ENCODE results near the gene RALGAPA1. TPM values are rescaled to one million over a fixed set of nuclear protein-coding genes. Genes with fewer than 3 reads are reported as not detected.

The RALGAPA1 gene
- total RNA-seq, 2 experiments from 2014 or later, result 29.5 to 31.7 TPM

DNA sequence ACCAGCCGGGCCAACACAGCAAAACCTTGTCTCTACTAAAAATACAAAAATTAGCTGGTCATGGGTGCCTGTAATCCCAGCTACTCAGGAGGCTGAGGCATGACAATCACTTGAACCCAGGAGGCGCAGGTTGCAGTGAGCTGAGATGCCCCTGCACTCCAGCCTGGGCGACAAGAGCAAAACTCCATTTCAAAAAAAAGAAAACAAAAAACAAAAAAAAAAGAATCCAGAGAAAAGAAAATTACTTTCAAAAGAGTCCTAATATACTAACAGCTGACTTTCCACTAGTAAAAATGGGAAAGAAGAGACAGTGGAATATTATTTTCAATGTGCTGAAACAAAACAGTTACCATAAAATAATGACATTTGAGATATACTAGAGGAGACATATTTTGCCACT lies 283.4 kb downstream of the RALGAPA1 start:
- Mint-ChIP-seq H3K27ac (no peak overlapping the region), H3K9me3 (ENCODE audit: insufficient read depth) (no peaks in the 10 kb centered on the region), H3K36me3 (ENCODE audit: low read depth) (no peaks in the 10 kb centered on the region), H3K4me1 (ENCODE audit: low read depth) (no peaks in the 10 kb centered on the region), H3K4me3 (no peak overlapping the region), H3K27me3 (ENCODE audit: low read depth) (peaks cover 33% of the 10 kb centered on the region)
- ATAC-seq, result no peak
- ChIA-PET POLR2A (no interaction called here), CTCF (no interaction called here)
- DNase-seq, result no peak

DNA sequence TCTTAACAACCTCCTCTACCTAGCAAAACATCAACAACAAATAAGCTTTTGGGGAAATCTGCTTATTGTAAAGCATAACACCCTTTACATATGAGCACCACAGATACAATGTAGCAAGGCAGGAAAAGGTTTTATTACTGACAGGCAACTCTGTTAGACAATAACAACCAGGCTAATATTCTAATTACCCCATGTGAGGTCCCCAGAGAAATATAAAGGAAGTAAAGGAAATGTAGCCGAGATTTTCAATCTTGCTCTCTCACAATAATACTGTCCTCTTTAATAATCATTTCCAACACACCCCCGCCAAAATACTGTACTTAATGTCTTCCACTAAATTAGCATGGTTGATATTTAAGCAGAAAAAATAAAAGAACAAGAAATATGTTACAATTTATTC lies 289.1 kb downstream of the RALGAPA1 start:
- ATAC-seq (no peak), DNase-seq (no peak)
- Mint-ChIP-seq H3K36me3 (ENCODE audit: low read depth) (no peaks in the 10 kb centered on the region), H3K4me1 (ENCODE audit: low read depth) (no peaks in the 10 kb centered on the region), H3K4me3 (no peak overlapping the region), H3K9me3 (ENCODE audit: insufficient read depth) (no peaks in the 10 kb centered on the region), H3K27ac (no peak overlapping the region), H3K27me3 (ENCODE audit: low read depth) (peaks cover 18% of the 10 kb centered on the region)
- POLR2A ChIA-PET, result interaction anchor here (0.6 kb wide), 1 partner anchor 1191 kb away, joined by 4 read pairs; no protein-coding TSS in a partner anchor
- CTCF ChIA-PET, result no interaction called here

DNA sequence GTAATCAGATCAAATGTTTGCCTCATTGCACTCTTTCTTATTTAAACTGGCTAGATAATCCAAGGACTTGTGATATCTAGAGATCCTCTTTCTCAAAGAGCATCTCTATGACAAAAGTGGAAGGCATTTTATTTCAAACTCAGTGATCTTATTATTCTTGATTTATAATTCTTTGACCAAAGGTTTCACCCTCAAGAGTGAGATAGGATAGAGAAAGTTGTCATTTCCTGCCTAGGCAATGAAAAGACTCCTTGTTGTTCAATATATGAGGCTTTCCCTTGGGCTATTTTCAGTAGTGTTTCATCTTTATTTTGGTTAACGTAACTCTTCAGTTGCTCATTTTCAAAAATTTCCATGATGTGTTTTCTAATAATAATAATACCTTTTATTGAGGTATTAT lies 293.2 kb downstream of the RALGAPA1 start:
- Mint-ChIP-seq H3K36me3 (ENCODE audit: low read depth) (no peaks in the 10 kb centered on the region), H3K4me1 (ENCODE audit: low read depth) (no peaks in the 10 kb centered on the region), H3K27me3 (ENCODE audit: low read depth) (peaks cover 10% of the 10 kb centered on the region), H3K27ac (no peak overlapping the region), H3K9me3 (ENCODE audit: insufficient read depth) (no peaks in the 10 kb centered on the region), H3K4me3 (no peak overlapping the region)
- DNase-seq (no peak), ATAC-seq (no peak)
- CTCF ChIA-PET, result no interaction called here
- POLR2A ChIA-PET, result no interaction called here

DNA sequence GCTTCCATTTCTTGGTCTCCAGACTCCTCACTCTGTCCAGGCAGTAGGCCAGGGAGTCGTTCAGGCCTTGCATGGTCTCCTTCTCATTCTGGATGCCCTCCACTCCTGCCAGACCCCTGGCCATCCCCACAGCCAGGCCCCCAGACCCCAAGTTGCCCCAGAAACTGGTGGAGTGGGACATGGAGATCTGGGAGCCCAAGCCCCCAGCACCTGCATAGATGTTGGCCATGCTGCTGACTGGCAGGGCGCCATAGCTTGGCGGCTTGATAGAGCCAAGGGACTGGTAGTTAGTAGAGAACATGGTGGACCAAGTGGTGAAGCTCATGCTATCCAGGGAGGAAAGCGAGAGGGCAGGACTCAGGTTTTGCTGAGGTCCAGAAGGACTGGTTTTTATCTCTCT lies 296.3 kb downstream of the RALGAPA1 start:
- Mint-ChIP-seq H3K4me3 (no peak overlapping the region), H3K27me3 (ENCODE audit: low read depth) (peaks cover 2% of the 10 kb centered on the region), H3K36me3 (ENCODE audit: low read depth) (no peaks in the 10 kb centered on the region), H3K4me1 (ENCODE audit: low read depth) (no peaks in the 10 kb centered on the region), H3K9me3 (ENCODE audit: insufficient read depth) (no peaks in the 10 kb centered on the region), H3K27ac (no peak overlapping the region)
- ChIA-PET POLR2A (no interaction called here), CTCF (no interaction called here)
- DNase-seq (no peak), ATAC-seq (no peak)

DNA sequence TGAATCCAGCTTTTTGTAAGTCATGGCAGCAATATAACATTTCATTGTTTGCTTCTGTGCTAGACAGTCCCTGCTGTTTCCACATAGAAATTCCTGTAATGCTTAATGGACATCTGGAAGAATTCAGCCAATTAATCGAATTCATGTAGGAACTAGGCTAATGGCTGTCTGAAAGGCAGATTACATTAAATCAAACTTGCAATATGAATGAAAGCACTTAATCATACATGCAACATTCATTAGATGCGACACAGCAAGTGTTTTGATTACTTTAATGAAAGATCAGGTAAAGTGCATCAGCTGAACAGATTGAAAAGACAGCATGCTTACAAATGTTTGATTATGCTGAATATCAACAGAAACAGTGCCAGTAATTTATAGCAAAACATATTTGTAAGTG lies 299.2 kb downstream of the RALGAPA1 start:
- Mint-ChIP-seq H3K4me1 (ENCODE audit: low read depth) (peaks cover 10% of the 10 kb centered on the region), H3K4me3 (no peak overlapping the region), H3K9me3 (ENCODE audit: insufficient read depth) (no peaks in the 10 kb centered on the region), H3K27ac (no peak overlapping the region), H3K36me3 (ENCODE audit: low read depth) (no peaks in the 10 kb centered on the region), H3K27me3 (ENCODE audit: low read depth) (peaks cover 6% of the 10 kb centered on the region)
- CTCF ChIA-PET, result no interaction called here
- DNase-seq (no peak), ATAC-seq (no peak)
- POLR2A ChIA-PET, result no interaction called here

DNA sequence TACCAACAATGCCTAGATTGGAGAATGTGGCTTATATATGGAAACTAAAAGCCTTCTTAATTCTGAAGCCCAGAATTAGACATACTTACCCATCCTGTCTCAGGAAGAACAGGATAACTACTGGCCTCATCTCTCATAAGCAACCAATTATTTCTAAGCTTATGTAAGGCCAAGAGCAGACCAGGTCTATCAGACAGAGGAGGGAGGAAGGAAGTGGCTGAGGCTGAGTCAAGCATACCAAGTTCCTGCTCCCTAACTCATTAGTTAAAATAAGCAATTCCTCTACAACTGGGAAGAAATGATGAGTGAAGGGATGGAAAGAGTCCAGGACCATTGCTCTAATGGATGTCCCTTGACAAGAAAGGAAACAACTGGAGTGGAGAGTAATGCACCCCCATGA lies 302.2 kb downstream of the RALGAPA1 start:
- ATAC-seq (no peak), DNase-seq (no peak)
- Mint-ChIP-seq H3K27ac (no peak overlapping the region), H3K27me3 (ENCODE audit: low read depth) (peaks cover 6% of the 10 kb centered on the region), H3K36me3 (ENCODE audit: low read depth) (no peaks in the 10 kb centered on the region), H3K9me3 (ENCODE audit: insufficient read depth) (no peaks in the 10 kb centered on the region), H3K4me1 (ENCODE audit: low read depth) (peaks cover 10% of the 10 kb centered on the region), H3K4me3 (no peak overlapping the region)
- ChIA-PET POLR2A (interaction anchor here (0.8 kb wide), 1 partner anchor 56 kb away, joined by 3 read pairs; no protein-coding TSS in a partner anchor), CTCF (no interaction called here)

DNA sequence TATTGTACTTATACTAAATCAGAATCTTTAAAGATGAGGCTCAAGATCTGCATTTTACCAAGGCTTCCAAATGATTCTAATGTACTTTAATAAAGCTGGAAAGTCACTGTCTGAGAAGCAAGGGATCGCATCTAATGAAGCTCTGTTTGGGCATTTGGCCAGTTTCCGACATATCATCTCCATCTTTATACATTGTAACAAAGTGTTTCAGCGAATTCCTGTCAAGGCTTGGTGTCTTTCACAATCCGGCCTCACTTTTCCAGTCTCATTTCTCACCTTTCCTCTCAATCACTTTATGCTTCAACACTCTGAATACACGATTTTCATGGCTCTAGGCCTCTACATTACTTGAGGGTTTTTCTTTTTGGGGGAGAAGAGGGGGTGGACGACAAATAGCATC lies 302.6 kb downstream of the RALGAPA1 start:
- Mint-ChIP-seq H3K27ac (no peak overlapping the region), H3K4me1 (ENCODE audit: low read depth) (peaks cover 10% of the 10 kb centered on the region), H3K27me3 (ENCODE audit: low read depth) (peaks cover 9% of the 10 kb centered on the region), H3K9me3 (ENCODE audit: insufficient read depth) (no peaks in the 10 kb centered on the region), H3K36me3 (ENCODE audit: low read depth) (no peaks in the 10 kb centered on the region), H3K4me3 (no peak overlapping the region)
- ChIA-PET POLR2A (interaction anchor here (0.8 kb wide), 1 partner anchor 57 kb away, joined by 3 read pairs; no protein-coding TSS in a partner anchor), CTCF (no interaction called here)
- ATAC-seq (no peak), DNase-seq (no peak)

DNA sequence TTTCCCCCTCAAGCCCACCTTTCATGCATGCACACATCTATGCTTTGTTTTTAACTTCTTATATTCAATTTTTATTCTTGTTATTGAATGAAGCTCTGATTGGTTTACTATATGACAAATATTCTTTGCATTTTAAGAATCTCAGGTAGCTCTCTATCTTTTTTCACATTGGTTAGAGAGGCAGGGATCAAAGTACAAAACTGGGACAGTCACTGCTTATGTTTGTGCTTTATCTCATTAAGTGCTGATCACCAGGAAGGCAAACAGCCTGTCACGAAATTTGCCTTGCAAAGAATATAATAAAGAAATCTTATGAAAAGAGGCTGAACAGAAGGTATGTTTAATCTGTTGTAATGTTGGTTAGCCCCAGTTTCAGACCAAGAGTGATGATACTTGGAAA lies 304.8 kb downstream of the RALGAPA1 start:
- H3K4me3 Mint-ChIP-seq, result no peak overlapping the region
- ATAC-seq (no peak), DNase-seq (no peak)
- peaks cover 15% of the 10 kb centered on the region for H3K27me3 Mint-ChIP-seq (ENCODE audit: low read depth)
- ChIA-PET POLR2A (no interaction called here), CTCF (no interaction called here)
- H3K4me1 Mint-ChIP-seq (ENCODE audit: low read depth), result peaks cover 10% of the 10 kb centered on the region
- H3K36me3 Mint-ChIP-seq (ENCODE audit: low read depth), result no peaks in the 10 kb centered on the region
- no peaks in the 10 kb centered on the region for H3K9me3 Mint-ChIP-seq (ENCODE audit: insufficient read depth)
- H3K27ac Mint-ChIP-seq, result no peak overlapping the region

DNA sequence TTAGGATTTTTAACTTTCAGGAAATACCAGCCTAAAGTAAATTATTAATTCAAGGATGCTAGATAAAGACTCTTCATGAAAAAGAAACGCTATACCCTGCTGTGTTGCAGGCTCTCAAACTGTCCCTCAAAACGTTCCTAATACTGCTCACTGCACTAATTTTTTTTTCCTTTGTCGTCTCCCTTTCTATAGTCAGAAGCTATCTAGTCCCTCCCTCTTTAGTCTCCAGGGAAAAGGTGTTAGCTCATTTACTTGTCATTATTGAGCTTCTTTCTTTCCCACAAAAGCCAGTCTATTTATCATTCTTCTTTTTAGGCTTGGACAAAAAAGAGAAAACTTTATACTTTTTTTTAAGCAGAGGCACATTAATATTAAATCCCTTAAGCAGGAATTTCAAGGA lies 305.4 kb downstream of the RALGAPA1 start:
- Mint-ChIP-seq H3K4me1 (ENCODE audit: low read depth) (peaks cover 10% of the 10 kb centered on the region), H3K36me3 (ENCODE audit: low read depth) (no peaks in the 10 kb centered on the region), H3K4me3 (no peak overlapping the region), H3K9me3 (ENCODE audit: insufficient read depth) (no peaks in the 10 kb centered on the region), H3K27ac (no peak overlapping the region), H3K27me3 (ENCODE audit: low read depth) (peaks cover 16% of the 10 kb centered on the region)
- no peak for ATAC-seq
- DNase-seq, result no peak
- ChIA-PET POLR2A (no interaction called here), CTCF (no interaction called here)

DNA sequence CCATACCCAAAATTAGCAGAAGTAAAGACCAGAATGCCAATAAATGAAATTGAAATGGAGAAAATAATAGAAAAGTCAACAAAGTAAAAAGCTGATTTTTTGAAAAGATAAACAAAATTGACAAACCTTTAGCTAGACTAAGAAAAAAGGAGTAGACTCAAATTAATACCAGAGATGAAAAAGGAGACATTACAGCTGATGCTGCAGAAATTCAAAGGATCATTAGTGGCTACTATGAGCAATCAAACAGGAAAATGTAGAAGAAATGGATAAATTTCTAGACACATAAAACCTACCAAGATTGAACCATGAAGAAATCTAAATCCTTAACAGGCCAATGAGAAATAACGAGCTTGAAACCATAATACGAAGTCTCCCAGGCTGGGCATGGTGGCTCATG lies 309.9 kb downstream of the RALGAPA1 start:
- Mint-ChIP-seq H3K4me1 (ENCODE audit: low read depth) (no peaks in the 10 kb centered on the region), H3K36me3 (ENCODE audit: low read depth) (no peaks in the 10 kb centered on the region), H3K4me3 (no peak overlapping the region), H3K27me3 (ENCODE audit: low read depth) (peaks cover 14% of the 10 kb centered on the region), H3K27ac (no peak overlapping the region), H3K9me3 (ENCODE audit: insufficient read depth) (no peaks in the 10 kb centered on the region)
- CTCF ChIA-PET, result no interaction called here
- POLR2A ChIA-PET, result no interaction called here
- ATAC-seq, result no peak
- no peak for DNase-seq

DNA sequence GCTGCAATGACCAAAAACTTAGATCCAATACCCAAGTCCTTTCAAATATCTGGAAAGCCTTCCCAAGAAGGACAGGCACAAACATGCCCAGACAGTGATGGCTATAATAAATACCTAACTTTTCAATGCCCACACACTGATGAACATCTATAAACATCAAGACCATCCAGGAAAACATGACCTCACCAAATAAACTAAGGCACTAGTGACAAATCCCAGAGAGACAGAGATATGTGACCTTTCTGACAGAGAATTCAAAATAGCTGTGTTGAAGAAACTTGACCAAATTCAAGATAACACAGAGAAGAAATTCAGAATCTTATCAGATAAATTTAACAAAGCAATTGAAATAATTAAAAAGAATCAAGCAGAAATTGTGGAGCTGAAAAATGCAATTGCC lies 313.8 kb downstream of the RALGAPA1 start:
- Mint-ChIP-seq H3K27ac (no peak overlapping the region), H3K4me1 (ENCODE audit: low read depth) (no peaks in the 10 kb centered on the region), H3K36me3 (ENCODE audit: low read depth) (no peaks in the 10 kb centered on the region), H3K27me3 (ENCODE audit: low read depth) (peaks cover 10% of the 10 kb centered on the region), H3K4me3 (no peak overlapping the region), H3K9me3 (ENCODE audit: insufficient read depth) (no peaks in the 10 kb centered on the region)
- DNase-seq, result no peak
- POLR2A ChIA-PET, result no interaction called here
- ATAC-seq, result no peak
- CTCF ChIA-PET, result interaction anchor here (1.3 kb wide), 1 partner anchor 265 kb away, joined by 3 read pairs; no protein-coding TSS in a partner anchor

DNA sequence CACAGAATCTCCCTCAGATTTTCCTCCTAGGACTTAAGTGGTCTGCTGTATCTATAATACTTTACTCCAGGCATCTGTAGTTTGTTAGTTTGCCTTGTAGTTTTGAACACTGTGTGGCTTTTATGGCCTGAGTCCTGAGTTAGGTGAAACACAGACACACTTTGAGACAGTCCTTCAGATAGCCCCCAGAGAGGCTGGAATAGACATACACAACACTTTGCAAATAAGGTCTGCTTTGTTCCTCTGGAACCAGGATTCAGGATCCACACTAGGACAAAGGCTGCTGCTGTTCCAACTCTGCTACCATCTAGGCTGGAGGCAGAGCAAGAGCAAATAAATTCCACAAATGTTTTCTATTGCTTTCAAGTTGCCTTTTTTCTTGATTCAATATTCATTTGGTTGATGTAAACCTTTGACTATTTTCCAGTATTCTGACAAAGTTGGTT lies 316.5 kb downstream of the RALGAPA1 start:
- H3K4me1 Mint-ChIP-seq (ENCODE audit: low read depth), result no peaks in the 10 kb centered on the region
- ATAC-seq, result no peak
- no peak overlapping the region for H3K4me3 Mint-ChIP-seq
- H3K9me3 Mint-ChIP-seq (ENCODE audit: insufficient read depth), result no peaks in the 10 kb centered on the region
- CTCF ChIA-PET, result no interaction called here
- no peaks in the 10 kb centered on the region for H3K36me3 Mint-ChIP-seq (ENCODE audit: low read depth)
- H3K27me3 Mint-ChIP-seq (ENCODE audit: low read depth), result peaks cover 2% of the 10 kb centered on the region
- no peak overlapping the region for H3K27ac Mint-ChIP-seq
- POLR2A ChIA-PET, result no interaction called here
- DNase-seq, result no peak

Data from activated CD8-positive, alpha-beta T cell treated with anti-CD3 and anti-CD28 coated beads, Interleukin-2, amount 10 ng/mL, durations not matched to agents 7 days and 5 days (primary cell).